Type B pancreatic cell (in vitro differentiated cells): ENCODE data around the gene CDC14A. TPM values are rescaled to one million over a fixed set of nuclear protein-coding genes. Genes with fewer than 3 reads are reported as not detected.

Source experiments
- DNase-seq: peaks from one replicate; pipeline ENCODE4 v3.0.0; 2021; ENCODE audit warnings: mixed read lengths; ENCODE audit not compliant: unreplicated experiment; ENCODE audit errors: extremely low spot score
- H3K27ac Mint-ChIP-seq: 2 replicates; pipeline ENCODE4 v1.8.0; 2021; ENCODE audit warnings: mild to moderate bottlenecking, mixed read lengths
- H3K27me3 Mint-ChIP-seq: 2 replicates; pipeline ENCODE4 v1.8.0; 2021; ENCODE audit warnings: mixed read lengths
- H3K36me3 Mint-ChIP-seq: 2 replicates; pipeline ENCODE4 v1.8.0; 2021; ENCODE audit warnings: mixed read lengths
- H3K4me1 Mint-ChIP-seq: one replicate; pipeline ENCODE4 v1.8.0; 2021; ENCODE audit warnings: mixed read lengths; ENCODE audit not compliant: unreplicated experiment
- H3K4me3 Mint-ChIP-seq: 2 replicates; pipeline ENCODE4 v1.8.0; 2021; ENCODE audit warnings: mild to moderate bottlenecking, mixed read lengths
- H3K9me3 Mint-ChIP-seq: 2 replicates; pipeline ENCODE4 v1.8.0; 2021; ENCODE audit warnings: mixed read lengths
- long read RNA-seq: library from polyadenylated mRNA; unstranded; transcript quantifications from one replicate; pipeline ENCODE4 v2.0.0, GENCODE V29; 2020
- total RNA-seq: library from RNA; stranded (reverse); gene quantifications from 2 replicates; pipeline ENCODE4 v1.2.1, GENCODE V29; 2021; ENCODE audit warnings: low replicate concordance
- TF ChIP-seq, protein P1 (sequence below): fragments of 200-600 bp; sonication (generic); conservative IDR thresholded peaks from 2 replicates; pipeline ENCODE4 v1.5.0; 2021; ENCODE audit warnings: antibody characterized with exemption, mild to moderate bottlenecking

Gene CDC14A, protein sequence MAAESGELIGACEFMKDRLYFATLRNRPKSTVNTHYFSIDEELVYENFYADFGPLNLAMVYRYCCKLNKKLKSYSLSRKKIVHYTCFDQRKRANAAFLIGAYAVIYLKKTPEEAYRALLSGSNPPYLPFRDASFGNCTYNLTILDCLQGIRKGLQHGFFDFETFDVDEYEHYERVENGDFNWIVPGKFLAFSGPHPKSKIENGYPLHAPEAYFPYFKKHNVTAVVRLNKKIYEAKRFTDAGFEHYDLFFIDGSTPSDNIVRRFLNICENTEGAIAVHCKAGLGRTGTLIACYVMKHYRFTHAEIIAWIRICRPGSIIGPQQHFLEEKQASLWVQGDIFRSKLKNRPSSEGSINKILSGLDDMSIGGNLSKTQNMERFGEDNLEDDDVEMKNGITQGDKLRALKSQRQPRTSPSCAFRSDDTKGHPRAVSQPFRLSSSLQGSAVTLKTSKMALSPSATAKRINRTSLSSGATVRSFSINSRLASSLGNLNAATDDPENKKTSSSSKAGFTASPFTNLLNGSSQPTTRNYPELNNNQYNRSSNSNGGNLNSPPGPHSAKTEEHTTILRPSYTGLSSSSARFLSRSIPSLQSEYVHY
- 9.7 and 11.4 TPM in 2 replicates for total RNA-seq
- long read RNA-seq, partial matches to known transcripts: 4 of 9 reads
- long read RNA-seq, other reads (novel, unspliced or antisense): 4 of 9 reads

DNA sequence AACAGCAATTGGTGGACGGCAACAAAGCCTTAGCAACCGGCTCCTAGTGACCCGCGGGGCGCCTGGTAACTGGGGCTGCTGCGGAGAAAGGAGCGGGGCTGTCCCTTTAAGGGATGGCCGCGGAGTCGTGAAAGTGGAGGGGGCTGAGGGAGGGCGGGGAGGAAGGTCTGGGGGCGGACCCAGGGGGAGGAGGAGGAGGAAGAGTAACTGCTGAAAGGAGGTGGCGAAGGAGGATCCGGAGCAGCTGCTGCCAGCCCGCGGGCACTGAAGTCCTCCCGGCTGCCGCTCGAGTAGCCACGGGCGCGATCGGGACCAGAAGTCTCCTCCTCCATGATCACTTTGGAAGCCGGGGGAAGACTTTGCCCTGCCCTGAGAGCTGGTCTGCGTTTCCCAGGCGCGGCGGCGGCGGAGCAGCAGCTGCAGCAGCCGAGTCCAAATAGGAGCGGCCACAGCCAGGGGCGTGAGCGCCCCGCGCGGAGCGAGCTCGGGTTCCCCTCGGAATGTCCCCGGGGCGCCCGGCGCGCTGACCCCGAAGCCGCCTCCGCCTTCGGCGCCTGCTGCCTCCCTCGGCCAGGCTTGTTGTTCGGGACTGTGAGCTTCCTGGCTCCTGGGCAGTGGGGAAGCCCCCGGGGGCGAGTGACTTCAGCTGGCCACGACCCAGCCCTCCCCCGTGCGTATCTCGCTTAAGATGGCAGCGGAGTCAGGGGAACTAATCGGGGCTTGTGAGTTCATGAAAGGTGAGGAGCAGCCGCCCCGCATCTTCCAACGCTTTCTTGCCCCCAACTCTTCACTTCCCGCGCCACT, at the start of gene CDC14A:
CDC14A (plus strand) TSS at position 240 of the 804 bp plus-strand sequence; CDS start at position 689, 449 bp downstream.
- TF ChIP-seq, protein P1, sequence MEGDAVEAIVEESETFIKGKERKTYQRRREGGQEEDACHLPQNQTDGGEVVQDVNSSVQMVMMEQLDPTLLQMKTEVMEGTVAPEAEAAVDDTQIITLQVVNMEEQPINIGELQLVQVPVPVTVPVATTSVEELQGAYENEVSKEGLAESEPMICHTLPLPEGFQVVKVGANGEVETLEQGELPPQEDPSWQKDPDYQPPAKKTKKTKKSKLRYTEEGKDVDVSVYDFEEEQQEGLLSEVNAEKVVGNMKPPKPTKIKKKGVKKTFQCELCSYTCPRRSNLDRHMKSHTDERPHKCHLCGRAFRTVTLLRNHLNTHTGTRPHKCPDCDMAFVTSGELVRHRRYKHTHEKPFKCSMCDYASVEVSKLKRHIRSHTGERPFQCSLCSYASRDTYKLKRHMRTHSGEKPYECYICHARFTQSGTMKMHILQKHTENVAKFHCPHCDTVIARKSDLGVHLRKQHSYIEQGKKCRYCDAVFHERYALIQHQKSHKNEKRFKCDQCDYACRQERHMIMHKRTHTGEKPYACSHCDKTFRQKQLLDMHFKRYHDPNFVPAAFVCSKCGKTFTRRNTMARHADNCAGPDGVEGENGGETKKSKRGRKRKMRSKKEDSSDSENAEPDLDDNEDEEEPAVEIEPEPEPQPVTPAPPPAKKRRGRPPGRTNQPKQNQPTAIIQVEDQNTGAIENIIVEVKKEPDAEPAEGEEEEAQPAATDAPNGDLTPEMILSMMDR: no peak
- H3K4me3 Mint-ChIP-seq: peak within 1 kb of the TSS; percentile 99
- peak; percentile 94 for DNase-seq
- H3K9me3 Mint-ChIP-seq: no peaks in the 10 kb centered on the region
- peaks cover 13% of the 10 kb centered on the region for H3K36me3 Mint-ChIP-seq
- H3K4me1 Mint-ChIP-seq: peaks cover 34% of the 10 kb centered on the region
- no peaks in the 10 kb centered on the region for H3K27me3 Mint-ChIP-seq
- H3K27ac Mint-ChIP-seq: peak within 1 kb of the TSS; percentile 99

DNA sequence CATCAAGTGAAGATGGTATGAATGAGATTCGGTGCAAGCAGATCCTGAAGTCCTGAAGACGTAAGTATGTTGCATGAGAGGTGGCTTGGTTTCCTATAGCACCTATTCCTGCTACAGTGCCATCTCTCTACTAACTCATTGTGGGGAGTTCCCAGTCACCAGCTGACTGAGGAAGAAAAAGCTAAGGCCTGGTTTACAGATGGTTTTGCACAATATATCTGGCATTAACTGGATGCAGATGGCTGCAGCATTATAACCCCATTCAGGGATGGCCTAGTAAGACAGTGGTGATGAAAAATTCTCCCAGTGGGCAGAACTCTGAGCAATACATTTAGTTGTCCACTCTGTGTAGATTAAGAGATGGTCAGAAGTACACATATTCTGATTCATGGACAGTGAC, 49.6 kb upstream of the CDC14A start:
- no peaks in the 10 kb centered on the region for H3K27me3 Mint-ChIP-seq
- no peak overlapping the region for H3K27ac Mint-ChIP-seq
- no peaks in the 10 kb centered on the region for H3K9me3 Mint-ChIP-seq
- H3K4me3 Mint-ChIP-seq: no peak overlapping the region
- no peaks in the 10 kb centered on the region for H3K4me1 Mint-ChIP-seq
- no peaks in the 10 kb centered on the region for H3K36me3 Mint-ChIP-seq
- no peak for DNase-seq
- TF ChIP-seq, protein P1: no peak

DNA sequence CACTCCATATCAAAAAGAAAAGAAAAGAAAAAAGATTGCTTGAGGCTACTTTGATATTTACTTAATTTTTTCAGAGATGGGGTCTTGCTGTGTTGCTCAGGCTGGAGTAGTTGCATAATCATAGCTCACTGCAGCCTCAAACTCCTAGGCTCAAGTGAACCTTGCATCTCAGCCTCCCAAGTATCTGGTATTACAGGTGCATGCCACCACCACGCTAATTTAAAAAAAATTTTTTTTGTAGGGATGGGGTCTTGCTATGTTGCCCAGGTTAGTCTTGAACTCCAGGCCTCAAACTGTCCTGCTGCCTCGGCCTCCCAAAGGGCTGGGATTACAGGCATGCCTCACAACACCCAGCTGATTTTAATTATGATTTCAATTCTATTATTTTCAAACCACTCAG, 48.1 kb upstream of the CDC14A start:
- Mint-ChIP-seq H3K4me3 (no peak overlapping the region), H3K9me3 (no peaks in the 10 kb centered on the region), H3K27ac (no peak overlapping the region), H3K27me3 (no peaks in the 10 kb centered on the region), H3K36me3 (no peaks in the 10 kb centered on the region), H3K4me1 (no peaks in the 10 kb centered on the region)
- TF ChIP-seq, protein P1: no peak
- no peak for DNase-seq

DNA sequence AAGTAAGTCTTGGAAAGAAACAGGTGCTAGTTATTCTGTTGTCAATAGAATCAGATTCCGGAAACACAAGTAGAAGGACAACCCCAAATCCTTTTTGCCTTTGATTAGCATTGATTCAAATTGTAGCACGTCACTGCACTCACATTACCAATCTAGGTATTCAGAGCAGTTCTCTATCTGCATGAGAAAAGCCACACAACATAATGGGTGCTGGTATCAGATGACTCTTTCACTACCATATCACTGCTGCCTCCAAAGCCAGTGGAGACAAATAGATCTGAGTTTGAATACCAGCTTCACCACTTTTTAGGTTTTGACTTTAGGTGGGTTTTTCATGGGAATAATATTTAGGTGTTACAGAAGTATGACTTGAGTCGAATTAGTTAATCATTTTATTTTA, 47.4 kb upstream of the CDC14A start:
- TF ChIP-seq, protein P1: no peak
- no peak for DNase-seq
- Mint-ChIP-seq H3K36me3 (no peaks in the 10 kb centered on the region), H3K27me3 (no peaks in the 10 kb centered on the region), H3K4me1 (no peaks in the 10 kb centered on the region), H3K4me3 (no peak overlapping the region), H3K27ac (no peak overlapping the region), H3K9me3 (no peaks in the 10 kb centered on the region)

DNA sequence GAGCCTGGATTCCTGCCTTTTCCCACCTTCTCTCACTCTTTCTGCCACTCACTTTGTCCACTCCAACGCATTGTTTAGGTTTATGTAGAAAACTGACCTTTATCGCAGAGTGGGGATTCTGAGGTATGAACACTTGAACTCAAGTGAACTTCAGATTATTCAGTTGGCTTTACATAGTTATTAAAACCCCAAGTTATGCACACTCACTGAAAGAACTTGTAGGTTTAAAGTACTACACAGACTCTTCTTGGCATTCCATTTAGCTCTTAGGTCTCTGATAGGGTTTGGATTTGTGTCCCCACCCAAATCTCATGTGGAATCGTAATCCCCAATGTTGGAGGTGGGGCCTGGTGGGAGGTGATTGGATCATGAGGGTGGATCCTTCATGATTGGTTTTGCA, 46.4 kb upstream of the CDC14A start:
- H3K27ac Mint-ChIP-seq: no peak overlapping the region
- H3K36me3 Mint-ChIP-seq: no peaks in the 10 kb centered on the region
- no peak for DNase-seq
- no peaks in the 10 kb centered on the region for H3K27me3 Mint-ChIP-seq
- H3K4me1 Mint-ChIP-seq: no peaks in the 10 kb centered on the region
- H3K4me3 Mint-ChIP-seq: no peak overlapping the region
- H3K9me3 Mint-ChIP-seq: no peaks in the 10 kb centered on the region
- TF ChIP-seq, protein P1: no peak
